ENCODE results near the gene UBE2J2. TPM values are rescaled to one million over a fixed set of nuclear protein-coding genes. Genes with fewer than 3 reads are reported as not detected.
A peak's percentile ranks its signal among the peaks of the same experiment; 100 is the strongest.

Gene UBE2J2
- total and polyA plus RNA-seq, 2 of the 8 experiments (the other 6 are each of a cell fraction or from before 2014, with no cell fraction given) = 33.6 to 67.9 TPM

DNA sequence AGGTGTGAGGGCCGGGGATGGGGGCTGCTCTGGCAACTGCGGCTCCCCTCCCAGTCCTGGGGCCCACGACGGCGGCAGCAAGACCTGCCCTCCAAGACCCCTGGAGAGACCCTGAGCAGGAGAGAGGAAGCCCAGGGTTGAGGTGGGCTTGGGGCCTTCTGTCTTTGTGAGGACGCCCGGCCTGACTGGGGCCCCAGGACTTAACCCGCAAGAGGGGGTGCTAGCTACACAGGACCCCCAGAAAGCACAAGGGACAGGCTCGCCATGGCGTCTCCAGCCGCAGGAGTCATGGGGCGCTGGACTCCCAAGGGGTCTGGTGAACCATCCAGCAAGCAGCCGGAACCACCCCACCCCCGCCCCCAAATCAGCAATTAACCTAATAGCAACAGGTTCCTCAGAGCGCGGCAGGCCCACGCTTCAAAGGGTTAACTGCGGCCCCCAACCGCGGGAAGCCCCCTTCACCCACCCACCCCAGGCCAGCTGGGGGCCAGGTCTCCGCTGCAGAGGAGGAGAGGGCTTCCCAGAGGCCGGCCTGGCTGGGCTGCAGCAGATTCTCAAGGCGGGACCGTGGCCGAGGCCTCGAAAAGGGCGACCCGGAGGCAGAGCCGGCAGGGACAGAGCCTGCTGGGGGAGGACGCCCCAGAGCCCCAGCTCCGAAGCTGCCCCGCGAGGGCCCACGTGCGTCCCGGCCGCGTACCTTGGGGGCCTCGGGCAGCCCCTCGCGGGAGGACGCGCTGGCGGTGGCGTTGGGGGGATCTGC is 27.7 kb downstream of the UBE2J2 start:
- POLR2A ChIA-PET (ENCODE audit: partially characterized antibody) = interaction anchor here (1.1 to 2.0 kb wide), 3 partner anchors 9 to 162 kb away, joined by 3 to 7 read pairs (median 5); partner anchors contain the start of genes B3GALT6 and SDF4
- Histone ChIP-seq H3K27ac (ENCODE audit: low read depth, low read length) (no peak overlapping the region), H4K91ac (replicated peaks; ENCODE audit: insufficient read length, low read length) (peak overlapping the region; percentile 81), H2AK5ac (ENCODE audit: low read depth, low read length) (no peak overlapping the region), H3K4me1 (replicated peaks in 1 of 4; ENCODE audit: control insufficient read depth in 3 of 4, insufficient read depth in 4 of 4, low read length in 3 of 4) (peaks cover 0 to 8% (median under 1%) of the 10 kb centered on the region in 4 experiments; a peak in 5 of 7 replicates), H3K4me2 (ENCODE audit: insufficient read depth in 1 of 2, low read depth in 2 of 2, low read length in 2 of 2) (peak overlapping the region; percentile 24 to 70; a peak in 3 of 4 replicates), H3K27me3 (replicated peaks in 1 of 4; ENCODE audit: control insufficient read depth in 3 of 4, extremely low read depth in 1 of 4, insufficient read depth in 3 of 4, low read length in 3 of 4) (peaks cover 2 to 19% (median 11%) of the 10 kb centered on the region in 4 experiments; a peak in 6 of 7 replicates), H2BK15ac (ENCODE audit: low read length) (no peak overlapping the region), H2BK12ac (ENCODE audit: low read depth, low read length) (no peak overlapping the region), H3K14ac (ENCODE audit: insufficient read length) (no peak overlapping the region), H3K36me3 (ENCODE audit: control insufficient read depth in 2 of 4, insufficient read depth in 4 of 4, low read length in 3 of 4) (no peaks in the 10 kb centered on the region), H3K9ac (replicated peaks in 1 of 4; ENCODE audit: extremely low read depth in 1 of 4, low read depth in 3 of 4, low read length in 3 of 4) (peak overlapping the region in 1 of 4 experiments; percentile 62; a peak in 1 of 7 replicates), H3K23ac (ENCODE audit: insufficient read length) (no peak overlapping the region), H2BK5ac (ENCODE audit: low read depth, low read length) (no peak overlapping the region), H4K20me1 (replicated peaks in 1 of 2; ENCODE audit: control insufficient read depth in 1 of 2, insufficient read depth in 2 of 2, low read length in 2 of 2) (peaks cover 4 to 9% of the 10 kb centered on the region in 2 experiments), H3K4ac (replicated peaks; ENCODE audit: insufficient read length, low read depth, low read length) (peak overlapping the region; percentile 85), H2AFZ (ENCODE audit: low read length) (no peak overlapping the region), H3K23me2 (ENCODE audit: low read depth, low read length) (no peaks in the 10 kb centered on the region; the same call in 1 of the 2 replicates), H3K79me1 (ENCODE audit: low read depth, low read length) (no peaks in the 10 kb centered on the region), H2BK120ac (replicated peaks; ENCODE audit: low read depth, low read length) (no peak overlapping the region), H4K5ac (ENCODE audit: insufficient read length, low read depth, low read length) (no peak overlapping the region), H3K18ac (ENCODE audit: extremely low read depth, low read length) (peak overlapping the region; percentile 48; the same call in 1 of the 2 replicates), H3K56ac (replicated peaks; ENCODE audit: insufficient read length, low read depth, low read length) (no peak overlapping the region), H3K79me2 (ENCODE audit: control insufficient read depth in 1 of 2, insufficient read depth in 2 of 2, low read length in 2 of 2) (no peaks in the 10 kb centered on the region; a peak in 1 of 4 replicates), H4K8ac (ENCODE audit: extremely low read depth, insufficient read depth, low read length) (no peak overlapping the region), H3K4me3 (ENCODE audit: extremely low read depth in 1 of 4, insufficient read depth in 2 of 4, low read depth in 3 of 4, low read length in 4 of 4) (peak overlapping the region in 2 of 4 experiments; percentile 2 to 51; a peak in 3 of 8 replicates), H3K9me3 (ENCODE audit: insufficient read depth in 2 of 2, low read depth in 1 of 2, low read length in 1 of 2) (no peaks in the 10 kb centered on the region), H2BK20ac (ENCODE audit: low read length) (no peak overlapping the region)
- whole genome bisulfite sequencing, 2 experiments (ENCODE audit: extremely low coverage in 1 of 2, insufficient coverage in 1 of 2, insufficient read length in 1 of 2, insufficient replicate concordance in 2 of 2, low coverage in 1 of 2, low lambda C conversion rate in 2 of 2, missing lambda C conversion rate in 1 of 2) = 62% methylated on average over 35 of the region's 45 CpGs; no CpG with 5 or more reads in 1 of the 2 experiments
- FAIRE-seq = no peak
- CTCF ChIA-PET (ENCODE audit: partially characterized antibody) = interaction anchor here (0.5 to 1.9 kb wide), 4 partner anchors 10 to 244 kb away, joined by 3 to 6 read pairs (median 3); no protein-coding TSS in a partner anchor
- DNase-seq (ENCODE audit: low read depth in 1 of 2, low spot score in 2 of 2) = no peak
- TF ChIP-seq RXRA (IDR thresholded peaks at IDR 0.05; ENCODE audit: insufficient read depth, low read depth, low read length) (no peak), HDAC6 (IDR thresholded peaks at IDR 0.05; ENCODE audit: low read depth, low read length) (no peak), CHD2 (IDR thresholded peaks at IDR 0.05; ENCODE audit: low read length) (no peak), POU5F1 (IDR thresholded peaks at IDR 0.05; ENCODE audit: low read depth, low read length) (no peak)
- TF ChIP-seq, protein P1, sequence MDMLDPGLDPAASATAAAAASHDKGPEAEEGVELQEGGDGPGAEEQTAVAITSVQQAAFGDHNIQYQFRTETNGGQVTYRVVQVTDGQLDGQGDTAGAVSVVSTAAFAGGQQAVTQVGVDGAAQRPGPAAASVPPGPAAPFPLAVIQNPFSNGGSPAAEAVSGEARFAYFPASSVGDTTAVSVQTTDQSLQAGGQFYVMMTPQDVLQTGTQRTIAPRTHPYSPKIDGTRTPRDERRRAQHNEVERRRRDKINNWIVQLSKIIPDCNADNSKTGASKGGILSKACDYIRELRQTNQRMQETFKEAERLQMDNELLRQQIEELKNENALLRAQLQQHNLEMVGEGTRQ (IDR thresholded peaks at IDR 0.05; ENCODE audit: low read length) = no peak

Data from H1 (cell line).